Regular cardiac myocyte (primary cell): ENCODE data around the gene C5orf63. TPM values are rescaled to one million over a fixed set of nuclear protein-coding genes. Genes with fewer than 3 reads are reported as not detected.

Experiments
- total RNA-seq: library from RNA; depleted of rRNA; stranded (reverse); fragments of >200 nt; gene quantifications from 2 replicates; pipeline ENCODE4 v1.2.3, GENCODE V29; 2014

The C5orf63 gene
- total RNA-seq, result 1.7 and 2.1 TPM in 2 replicates

GRCh38 chr5:127072861-127073846 lies at the start of gene C5orf63:
C5orf63 (minus strand) TSS chr5:127073502; CDS start chr5:127058995, 14,507 bp downstream.

GRCh38 chr5:127030259-127031146 lies 42.8 kb downstream of the C5orf63 start, which contains the start of gene MARCHF3:
MARCHF3 (minus strand) TSS chr5:127030558; CDS start chr5:126918171, 112,387 bp downstream.

Other genes with a start within 250 kb of the C5orf63 start
- gene MARCHF3, start 42.9 kb downstream of the C5orf63 start, total RNA-seq, result 32.8 and 49.6 TPM in 2 replicates
- under 0.01 and 0.56 TPM in 2 replicates for gene MEGF10, start 217.3 kb upstream of the C5orf63 start, total RNA-seq